Midbrain (tissue), 1 donor: ENCODE measurements around the gene RAB26.

Experiments
- DNase-seq: peaks from one replicate; lab custom pipeline; 2025; lab: John Stamatoyannopoulos, UW

Gene RAB26

DNA sequence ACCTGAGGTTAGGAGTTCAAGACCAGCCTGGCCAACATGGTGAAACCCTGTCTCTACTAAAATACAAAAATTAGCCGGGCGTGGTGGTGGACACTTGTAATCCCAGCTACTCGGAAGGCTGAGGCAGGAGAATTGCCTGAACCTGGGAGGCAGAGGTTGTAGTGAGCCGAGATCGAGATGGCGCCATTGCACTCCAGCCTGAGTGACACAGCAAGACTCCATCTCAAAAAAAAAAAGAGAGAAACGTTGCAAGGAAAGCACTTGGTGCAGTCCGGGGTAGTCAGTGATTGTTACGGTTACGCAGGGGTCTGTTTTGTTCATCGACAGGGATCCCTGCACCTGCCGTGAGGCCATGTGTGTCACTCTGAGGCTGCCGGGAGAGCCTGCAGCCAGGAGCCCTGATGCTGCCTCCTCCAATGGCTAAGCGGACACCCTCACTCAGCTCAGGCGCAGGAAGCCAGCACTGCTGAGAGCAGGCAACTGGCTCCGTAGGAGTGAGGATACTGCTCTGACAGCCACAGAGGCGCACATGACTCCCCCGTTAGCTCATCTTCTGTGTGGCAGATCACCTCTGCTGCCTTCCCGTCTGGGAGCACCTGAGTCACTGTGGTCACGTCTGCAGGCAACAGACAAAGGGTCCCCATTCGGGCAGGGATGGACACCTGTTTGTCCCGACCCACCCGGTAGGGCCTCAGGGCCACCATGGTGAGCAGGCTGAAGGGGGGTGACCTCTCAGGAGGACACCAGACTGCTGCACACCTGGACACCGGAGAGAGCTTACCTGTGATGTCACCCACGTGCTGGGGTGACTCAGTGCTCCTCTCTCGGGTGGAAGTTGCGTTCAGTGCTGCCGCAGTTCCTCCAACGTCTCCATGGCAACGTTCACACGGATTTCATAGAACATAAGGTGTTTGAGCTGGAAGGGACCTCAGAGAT lies 5.2 kb upstream of the RAB26 start:
- no peak for DNase-seq

DNA sequence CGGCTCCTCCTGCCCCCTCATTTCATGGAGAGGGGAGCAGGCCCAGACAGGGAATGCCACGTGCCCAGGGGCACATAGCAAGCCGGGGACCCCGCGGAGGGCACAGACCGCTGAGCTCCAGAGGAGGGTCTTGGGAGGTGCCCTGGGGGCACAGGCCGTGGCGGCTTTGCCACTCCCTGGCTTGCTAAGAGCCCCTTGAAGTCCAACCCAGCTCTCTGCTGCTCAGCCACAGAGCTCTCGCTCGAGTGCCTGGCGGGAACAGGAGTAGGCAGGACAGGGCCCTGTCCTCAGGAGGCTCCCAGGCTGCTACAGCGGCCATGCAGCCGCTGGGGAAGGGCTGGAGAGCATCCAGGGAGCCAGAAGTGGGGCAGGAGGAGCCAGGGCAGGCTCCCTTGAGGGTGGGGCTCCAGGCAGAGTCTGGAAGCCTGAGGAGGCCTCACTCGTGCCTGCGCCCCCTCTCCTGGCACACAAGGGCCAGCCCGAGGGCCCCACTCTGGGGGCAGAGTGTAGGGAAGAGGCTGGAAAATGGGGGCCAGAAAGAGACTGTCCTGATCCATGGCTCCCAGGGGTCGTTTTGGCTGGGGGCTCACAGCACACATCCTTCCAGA lies 4.4 kb upstream of the RAB26 start:
- DNase-seq, result no peak

DNA sequence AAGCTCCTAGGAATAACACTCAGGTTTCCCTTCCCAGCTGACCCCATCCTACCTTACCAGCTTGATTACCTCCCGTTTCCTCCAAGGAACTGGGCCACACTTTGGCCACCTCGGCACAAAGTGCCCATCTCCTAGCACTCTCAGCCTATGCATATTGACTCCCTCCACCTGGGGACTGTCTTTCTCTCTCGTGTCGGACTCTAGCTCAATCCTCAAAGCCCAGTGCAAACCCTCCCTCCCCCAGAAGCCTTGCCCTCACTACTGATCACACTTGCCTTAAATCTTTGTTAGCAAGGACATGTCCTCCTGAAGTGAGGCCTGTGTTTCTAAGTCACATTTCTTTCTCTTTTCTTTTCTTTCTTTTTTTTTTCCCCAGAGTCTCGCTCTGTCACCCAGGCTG lies 2.6 kb upstream of the RAB26 start:
- no peak for DNase-seq

DNA sequence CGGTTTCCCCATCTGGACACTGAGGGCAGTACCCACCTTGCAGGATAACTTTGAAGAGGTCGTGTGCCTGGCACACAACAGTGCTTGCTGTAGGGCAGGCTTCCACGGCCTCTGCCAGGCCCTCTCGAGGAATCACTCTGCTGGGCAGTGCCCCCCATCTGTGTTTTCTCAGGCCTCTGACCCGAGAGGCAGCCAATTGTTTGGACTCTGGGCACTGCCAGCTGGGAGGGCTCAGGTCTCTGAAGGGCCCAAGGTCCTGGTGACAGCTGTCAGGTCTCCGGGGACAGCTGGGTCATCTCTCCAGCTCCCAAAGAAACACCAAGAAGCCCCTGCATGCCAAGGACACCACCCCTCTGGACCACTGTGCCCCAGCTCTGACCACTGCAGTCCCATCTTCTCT lies 1.0 kb upstream of the RAB26 start:
- DNase-seq, result no peak

DNA sequence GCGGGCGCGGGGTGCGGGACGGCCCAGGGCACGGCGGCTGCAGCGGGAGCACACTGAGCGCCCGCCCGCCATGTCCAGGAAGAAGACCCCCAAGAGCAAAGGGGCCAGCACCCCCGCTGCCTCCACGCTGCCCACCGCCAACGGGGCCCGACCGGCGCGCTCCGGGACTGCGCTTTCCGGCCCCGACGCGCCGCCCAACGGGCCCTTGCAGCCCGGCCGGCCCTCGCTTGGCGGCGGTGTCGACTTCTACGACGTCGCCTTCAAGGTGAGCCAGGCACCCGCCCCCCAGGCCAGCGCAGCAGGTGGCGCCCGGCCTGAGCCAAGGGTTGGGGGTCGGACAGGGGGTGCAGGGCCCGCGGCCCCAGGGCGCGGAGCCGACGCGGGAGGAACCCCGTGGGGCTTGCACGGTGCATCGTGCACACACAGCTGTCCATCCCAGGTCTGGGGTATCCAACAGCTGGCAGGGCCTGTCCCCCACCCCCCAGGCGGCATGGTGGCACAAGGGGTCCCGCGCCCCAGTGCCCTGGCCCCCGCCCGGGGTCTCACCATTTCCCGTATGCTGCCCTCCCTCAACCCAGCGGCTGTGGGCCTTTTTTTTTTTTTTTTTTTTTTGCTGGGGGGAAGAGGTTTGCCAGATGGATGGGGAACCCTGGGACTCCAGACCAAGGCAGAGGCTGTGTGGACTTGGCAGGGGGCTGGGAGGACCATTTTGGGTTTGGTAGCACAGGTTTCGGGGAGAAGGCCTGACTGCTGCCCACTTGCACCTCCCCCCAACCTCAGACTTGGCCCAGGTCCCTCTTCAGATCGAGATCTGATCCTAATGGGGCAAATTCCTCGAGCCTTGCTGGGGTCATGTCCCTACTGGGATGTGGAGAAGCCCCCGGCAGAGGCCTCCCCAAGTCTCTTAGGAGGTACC lies 547 bp downstream of the RAB26 start:
- no peak for DNase-seq

DNA sequence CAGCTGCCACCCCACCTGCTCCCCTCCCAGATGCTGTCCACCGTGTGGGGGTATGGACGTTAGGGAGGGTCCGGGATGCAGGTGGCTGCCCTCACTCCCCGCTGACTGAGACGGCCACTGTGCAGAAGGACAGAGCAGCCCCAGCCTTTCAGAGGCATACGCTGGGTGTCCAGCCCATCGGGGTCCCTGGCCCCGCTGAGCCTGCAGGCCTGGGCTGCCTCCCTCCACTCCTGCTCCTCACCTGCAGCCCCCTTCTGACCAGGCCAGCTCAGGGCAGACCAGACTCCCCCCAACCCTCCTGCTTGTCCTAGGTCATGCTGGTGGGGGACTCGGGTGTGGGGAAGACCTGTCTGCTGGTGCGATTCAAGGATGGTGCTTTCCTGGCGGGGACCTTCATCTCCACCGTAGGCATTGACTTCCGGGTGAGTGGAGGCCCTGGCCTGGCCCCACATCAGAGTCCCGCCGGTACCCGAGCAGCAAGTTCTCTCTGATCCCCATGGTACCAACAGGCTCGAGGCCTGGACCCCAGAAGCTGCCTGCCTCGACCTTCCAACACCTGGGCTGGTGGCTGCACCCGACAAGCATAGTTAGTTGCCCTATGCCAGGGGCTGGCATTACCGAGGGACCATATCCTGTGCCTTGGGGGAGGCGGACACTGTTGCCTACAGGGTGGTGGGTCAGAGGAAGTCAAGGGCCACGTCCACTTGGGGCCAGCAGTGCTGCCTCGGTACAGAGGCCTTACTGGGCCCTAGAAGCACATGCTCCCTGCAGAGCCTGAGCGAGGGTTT lies 1.4 kb downstream of the RAB26 start:
- DNase-seq, result no peak

DNA sequence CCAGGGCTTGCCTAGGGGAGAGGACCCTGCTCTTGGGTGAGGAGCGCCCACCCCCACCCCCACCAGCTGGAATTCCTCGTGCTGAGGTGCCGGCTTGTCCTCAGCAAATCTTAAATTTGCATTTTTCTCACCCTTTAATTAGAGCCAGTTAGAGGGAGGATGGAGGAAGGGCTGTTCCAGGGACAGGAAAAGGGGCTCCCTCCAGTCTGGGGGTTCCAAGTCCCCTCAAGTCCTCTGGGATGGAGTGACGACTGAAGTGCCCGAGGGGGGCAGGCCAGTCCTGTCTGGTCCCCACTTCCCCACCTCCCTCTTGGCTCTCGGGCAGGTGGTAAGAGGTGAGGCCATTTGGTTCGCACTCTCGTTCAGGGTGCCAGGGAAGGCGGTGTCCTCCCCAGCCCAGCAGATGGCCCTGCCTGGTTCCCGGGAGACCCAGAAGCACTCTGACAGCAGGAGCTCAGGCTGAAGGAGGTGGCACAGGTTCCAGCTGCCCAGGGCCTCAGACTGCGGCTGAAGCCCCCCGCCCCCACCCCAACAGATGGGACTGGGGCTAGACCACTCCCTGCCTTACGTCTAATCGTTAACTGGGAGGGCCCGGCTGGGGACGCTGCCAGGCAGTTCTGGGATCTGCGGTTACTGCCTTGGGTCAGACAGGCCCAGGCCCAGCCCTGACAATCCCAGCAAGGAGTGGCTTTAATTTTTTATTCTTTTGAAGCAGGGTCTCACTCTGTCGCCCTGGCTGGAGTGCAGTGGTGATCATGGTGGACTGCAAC lies 2.2 kb downstream of the RAB26 start:
- no peak for DNase-seq

DNA sequence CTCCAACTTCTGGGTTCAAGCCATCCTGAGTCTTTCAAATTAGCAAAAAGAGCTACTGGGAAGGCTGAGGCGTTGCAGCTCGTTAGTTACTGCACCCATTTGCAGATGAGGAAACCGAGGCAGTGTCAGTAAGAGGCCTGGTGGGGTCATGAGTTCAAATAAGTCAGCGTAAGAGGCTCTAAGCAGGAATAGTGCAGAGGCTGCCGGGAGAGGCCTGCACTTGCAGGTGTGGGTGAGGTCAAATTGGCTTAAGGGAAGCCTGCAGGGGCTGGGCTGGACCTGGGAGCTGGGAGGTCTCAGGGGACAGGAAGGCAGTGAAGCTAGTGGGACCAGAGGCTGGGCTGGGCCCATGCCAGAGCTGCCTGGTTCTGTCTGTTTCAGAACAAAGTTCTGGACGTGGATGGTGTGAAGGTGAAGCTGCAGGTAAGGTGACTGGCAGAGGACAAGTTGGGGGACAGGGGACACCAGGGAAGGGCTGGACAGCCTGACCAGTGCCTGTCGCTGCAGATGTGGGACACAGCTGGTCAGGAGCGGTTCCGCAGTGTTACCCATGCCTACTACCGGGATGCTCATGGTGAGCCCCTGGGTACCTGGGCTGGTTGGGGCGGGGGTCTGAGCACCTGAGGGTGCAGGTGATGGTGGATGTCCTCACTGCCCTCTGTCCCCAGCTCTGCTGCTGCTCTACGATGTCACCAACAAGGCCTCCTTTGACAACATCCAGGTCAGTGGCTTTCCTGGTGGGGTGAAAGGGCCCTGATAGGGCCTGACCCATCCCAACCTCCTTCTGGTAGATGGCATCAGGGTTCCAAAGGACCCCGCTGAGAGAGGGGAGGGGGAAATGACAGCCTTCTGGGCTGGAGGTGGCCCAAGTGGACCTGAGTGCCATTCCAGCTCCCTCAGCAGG lies 3.0 kb downstream of the RAB26 start:
- DNase-seq, result no peak

DNA sequence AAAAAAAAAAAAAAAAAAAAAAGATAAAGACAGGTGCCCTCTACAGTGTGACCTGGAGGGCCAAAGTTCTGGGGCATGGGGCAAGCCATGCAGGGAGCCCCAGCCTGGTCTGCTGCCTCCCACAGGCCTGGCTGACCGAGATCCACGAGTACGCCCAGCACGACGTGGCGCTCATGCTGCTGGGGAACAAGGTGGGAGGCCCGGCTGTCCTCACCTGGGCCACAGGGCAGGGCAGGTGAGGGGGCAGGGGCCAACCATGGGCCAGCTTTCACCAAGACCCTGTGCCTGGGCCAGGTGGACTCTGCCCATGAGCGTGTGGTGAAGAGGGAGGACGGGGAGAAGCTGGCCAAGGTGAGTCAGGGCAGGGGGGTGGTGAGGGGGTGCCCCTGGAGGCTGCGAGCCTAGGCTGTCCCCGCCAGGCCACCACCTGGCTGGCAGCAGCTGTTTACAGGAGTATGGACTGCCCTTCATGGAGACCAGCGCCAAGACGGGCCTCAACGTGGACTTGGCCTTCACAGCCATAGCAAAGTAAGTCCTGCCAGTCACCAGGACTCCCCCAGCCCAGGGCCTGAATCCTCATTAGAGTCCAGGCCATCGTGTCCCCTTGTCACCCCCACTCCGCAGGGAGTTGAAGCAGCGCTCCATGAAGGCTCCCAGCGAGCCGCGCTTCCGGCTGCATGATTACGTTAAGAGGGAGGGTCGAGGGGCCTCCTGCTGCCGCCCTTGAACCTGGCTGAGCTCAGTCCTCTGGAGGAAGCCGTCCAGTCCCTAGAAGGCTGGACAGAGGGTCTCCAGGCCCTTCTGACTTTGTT lies 4.5 kb downstream of the RAB26 start:
- no peak for DNase-seq

DNA sequence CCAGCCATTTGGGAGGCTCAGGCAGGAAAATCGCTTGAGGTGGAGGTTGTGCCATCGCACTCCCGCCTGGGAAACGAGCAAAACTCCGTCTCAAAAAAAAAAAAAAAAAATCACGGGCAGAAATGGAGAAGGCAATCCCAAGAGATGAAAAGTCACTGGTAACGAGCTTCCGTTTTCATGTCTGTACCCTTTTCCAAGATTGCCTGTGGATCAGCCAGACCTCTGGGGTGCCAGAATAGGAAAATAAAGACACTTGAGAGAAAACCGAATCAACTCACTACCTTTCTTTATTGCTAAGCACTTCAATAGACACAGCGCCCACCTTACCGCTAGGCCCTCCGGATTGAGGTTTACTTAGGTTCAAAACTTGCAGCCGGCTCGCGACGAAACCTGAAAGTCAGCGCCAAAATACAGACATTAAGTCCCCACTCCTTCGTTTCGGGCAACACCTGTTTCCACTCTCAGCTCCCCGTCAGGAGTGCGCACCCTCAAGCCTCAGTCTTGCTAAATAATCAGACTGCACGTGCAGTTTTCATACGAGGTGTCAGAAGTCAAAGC lies 6.2 kb downstream of the RAB26 start:
- no peak for DNase-seq

DNA sequence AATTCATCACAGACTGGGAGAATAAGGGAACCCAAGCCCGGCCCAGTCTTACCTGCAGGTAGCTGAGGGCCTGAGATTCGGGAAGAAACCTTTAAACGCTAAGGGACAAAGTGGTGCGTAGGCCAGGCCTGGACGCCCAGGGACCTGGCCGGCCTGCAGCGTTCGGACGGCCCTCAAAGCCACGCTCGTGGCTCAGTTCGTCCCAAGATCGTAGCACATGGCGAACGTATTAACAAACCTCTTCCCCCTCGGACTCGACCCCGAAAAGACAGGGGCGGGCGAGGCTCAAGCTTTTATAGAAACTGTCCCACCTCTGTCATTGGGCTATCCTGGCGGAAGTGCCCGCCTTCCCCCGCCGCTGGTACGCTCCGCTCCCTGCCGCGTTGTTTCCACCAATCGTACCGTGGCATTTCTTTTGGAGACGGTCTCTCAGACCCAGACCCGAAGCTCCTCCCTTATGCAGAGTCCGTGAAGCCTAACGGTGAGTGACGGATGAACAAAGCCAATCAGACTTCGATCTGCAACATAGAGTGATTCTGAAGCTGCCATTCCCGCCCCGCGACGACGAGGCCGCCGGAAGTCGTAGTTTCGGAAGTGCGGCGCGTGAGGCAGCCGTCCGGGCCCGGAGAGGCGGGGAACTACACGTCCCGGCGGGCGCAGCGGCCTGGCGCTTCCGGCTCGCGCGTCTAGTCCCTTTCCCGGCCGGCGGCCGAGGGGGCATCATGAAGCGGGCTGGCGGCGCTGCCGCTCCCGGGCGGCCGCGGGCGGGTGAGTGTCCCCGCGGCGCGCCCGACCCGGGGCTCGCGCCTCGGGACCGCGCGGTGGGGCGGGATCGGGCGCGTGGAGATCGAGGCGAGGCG lies 6.9 kb downstream of the RAB26 start, which contains the start of gene TRAF7:
TRAF7 (plus strand) TSS at position 692 of the 860 bp plus-strand sequence. CDS start 8,139 bp downstream, outside the sequence.
- peak; percentile 100 for DNase-seq

DNA sequence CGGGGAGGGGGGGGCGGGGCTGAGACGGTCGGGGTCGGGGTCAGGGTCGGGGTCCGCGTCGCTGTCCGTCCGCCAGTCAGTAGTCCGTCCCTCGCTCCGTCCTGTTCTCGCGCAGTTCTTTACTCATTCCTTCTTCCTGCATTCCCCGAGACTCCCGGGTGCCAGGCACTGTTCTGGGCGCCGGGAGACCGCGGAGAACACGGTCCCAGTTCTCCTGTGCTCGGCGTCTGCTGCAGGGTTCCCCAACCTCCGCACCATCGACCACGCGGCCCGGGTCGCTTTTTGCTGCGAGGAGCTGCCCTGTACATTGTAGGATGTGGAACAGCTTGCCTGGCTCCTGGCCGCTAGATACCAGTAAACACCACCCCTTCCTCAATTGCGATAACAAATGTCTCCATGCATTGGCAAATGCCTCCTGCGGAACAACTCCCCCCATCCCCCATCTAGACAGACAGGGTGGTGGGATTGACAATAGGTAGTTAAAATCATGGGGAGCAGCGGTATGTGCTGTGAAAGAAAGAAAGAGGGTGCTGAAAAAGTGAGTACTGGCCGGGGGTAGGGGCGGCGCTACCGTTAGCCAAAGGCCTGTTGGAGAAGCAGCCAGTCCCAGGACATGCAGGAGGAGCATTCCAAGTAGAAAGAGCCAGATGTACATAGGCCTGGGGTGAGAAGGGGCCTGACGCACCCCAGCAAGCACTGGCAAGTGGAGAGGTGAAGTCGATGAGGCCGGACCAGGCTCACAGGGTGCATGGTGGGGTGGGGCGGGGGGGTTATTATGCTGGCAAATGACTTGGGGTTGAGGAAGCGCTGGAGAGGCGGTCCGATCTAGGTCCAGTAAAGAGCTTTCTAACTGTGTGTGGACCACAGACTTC lies 7.8 kb downstream of the RAB26 start:
- no peak for DNase-seq

DNA sequence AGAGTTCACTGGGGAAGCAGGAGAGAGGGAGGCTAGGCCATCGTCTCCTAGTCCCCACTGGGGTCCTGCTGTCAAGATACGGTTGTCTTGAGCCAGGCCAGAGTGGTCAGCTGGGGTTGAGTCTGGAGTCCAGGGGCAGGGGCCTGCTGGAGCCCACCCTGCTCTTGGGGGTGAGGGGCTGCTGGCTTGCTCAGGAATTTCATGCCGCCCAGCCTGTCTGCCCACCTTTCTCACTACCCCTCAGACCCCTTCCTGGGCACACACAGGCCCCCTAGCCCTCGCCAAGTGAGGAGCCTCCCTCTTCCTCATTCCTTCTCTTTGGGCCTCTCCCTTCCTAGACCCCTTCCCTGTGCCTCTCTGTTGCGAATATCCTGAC lies 8.4 kb downstream of the RAB26 start:
- no peak for DNase-seq

DNA sequence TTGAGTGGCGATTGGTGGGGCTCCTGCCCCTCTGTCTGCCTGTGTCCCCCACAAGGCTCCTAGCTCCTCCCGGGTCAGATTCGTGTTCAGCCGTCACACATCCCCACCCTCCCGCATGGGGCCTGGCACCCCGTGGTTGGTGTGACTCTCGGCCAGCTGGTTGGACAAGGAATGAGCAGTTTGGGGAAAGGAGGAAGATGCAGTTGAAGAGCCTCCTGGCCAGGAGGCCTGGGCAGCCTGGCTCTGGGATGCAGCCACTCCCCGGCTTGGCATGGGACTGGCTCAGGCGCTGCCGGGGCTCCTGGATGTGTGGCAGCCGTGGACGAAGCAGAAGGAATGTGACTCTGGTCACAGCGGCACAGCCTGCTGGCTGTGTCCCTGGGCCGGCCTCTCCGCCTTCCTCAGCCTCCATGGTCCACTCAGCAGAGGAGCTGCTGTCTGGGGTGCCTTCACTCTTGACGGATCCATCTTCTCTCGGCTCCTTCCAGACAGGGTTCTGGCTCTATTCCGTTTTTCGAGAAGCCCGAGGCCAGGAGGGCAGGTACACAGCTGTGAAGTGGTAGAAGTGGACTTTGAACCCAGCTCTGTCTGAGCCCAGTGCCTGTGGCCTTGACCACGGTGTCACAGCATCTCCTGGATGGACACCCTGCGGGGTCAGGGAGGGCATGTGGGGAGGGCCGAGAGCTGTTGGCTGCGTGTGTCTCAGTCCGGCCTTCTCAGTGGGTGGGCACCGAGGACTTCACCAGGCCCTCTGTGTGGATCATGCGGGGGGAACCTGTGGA lies 9.2 kb downstream of the RAB26 start:
- peak; percentile 10 for DNase-seq

DNA sequence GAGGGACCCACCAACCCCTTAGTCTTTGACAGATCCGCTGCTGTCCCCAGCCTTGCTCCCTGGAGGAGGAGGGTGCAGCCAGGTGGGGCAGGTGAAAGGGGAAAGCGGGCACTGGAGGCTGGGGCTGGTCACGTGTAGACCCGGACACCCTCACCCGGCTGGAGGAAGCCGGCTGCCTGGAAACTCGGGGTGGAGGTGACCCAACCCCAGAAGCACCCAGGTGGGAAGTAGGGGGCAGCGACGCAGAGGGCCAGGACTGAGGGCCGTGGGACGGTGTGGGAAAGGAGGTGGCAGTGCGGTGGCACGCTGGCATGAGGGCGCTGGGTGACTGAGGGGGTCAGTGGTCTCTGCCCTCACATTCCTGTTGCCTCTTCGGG lies 9.8 kb downstream of the RAB26 start:
- no peak for DNase-seq
